HFFc6 (cell line): ENCODE data around the gene C10orf143. TPM values are rescaled to one million over a fixed set of nuclear protein-coding genes. Genes with fewer than 3 reads are reported as not detected.

ENCODE experiments used
- DNase-seq: peaks from one replicate; pipeline ENCODE4 v3.0.0-alpha.2; 2018
- H3K27ac Mint-ChIP-seq: 2 replicates; pipeline ENCODE4 v1.8.0; 2020; ENCODE audit warnings: mild to moderate bottlenecking, mixed read lengths
- H3K27me3 Mint-ChIP-seq: 2 replicates; pipeline ENCODE4 v1.8.0; 2021; ENCODE audit warnings: mild to moderate bottlenecking, moderate library complexity, mixed read lengths; ENCODE audit not compliant: insufficient read depth
- H3K36me3 Mint-ChIP-seq: 2 replicates; pipeline ENCODE4 v1.8.0; 2021; ENCODE audit warnings: low read depth, mixed read lengths
- H3K4me1 Mint-ChIP-seq: 2 replicates; pipeline ENCODE4 v1.8.0; 2020; ENCODE audit warnings: low read depth, mixed read lengths
- H3K4me3 Mint-ChIP-seq: 2 replicates; pipeline ENCODE4 v1.8.0; 2020; ENCODE audit warnings: mild to moderate bottlenecking, moderate library complexity, mixed read lengths
- H3K9me3 Mint-ChIP-seq: 2 replicates; pipeline ENCODE4 v1.8.0; 2020; ENCODE audit warnings: mild to moderate bottlenecking, mixed read lengths
- CTCF ChIP-seq: fragments of 200-600 bp; sonication (generic); IDR thresholded peaks from 2 replicates; pipeline ENCODE4 v1.5.0; 2021; ENCODE audit warnings: antibody characterized with exemption, mild to moderate bottlenecking
- total RNA-seq, 6 experiments: library from RNA; stranded (reverse); fragmentation: NEBNext Ultra II Directional; extraction: Animal tissue kit (Norgen Biotek cat#: 25700); gene quantifications; 2 replicates in 1 of 6; 3 replicates in 5 of 6; pipeline ENCODE4 v1.2.3, GENCODE V29; 2021

C10orf143 gene
- total RNA-seq, 6 experiments from 2014 or later, result 1.9 to 2.6 (median 2.4) TPM

- H3K27me3 Mint-ChIP-seq, result peaks cover 3% of the 10 kb centered on the region
- H3K9me3 Mint-ChIP-seq, result no peaks in the 10 kb centered on the region
- peaks cover 32% of the 10 kb centered on the region for H3K4me1 Mint-ChIP-seq
- H3K4me3 Mint-ChIP-seq, result peak within 1 kb of the TSS; percentile 95
- no peak for TF ChIP-seq CTCF
- DNase-seq, result peak; percentile 67
- H3K36me3 Mint-ChIP-seq, result peaks cover 14% of the 10 kb centered on the region
- peak within 1 kb of the TSS; percentile 87 for H3K27ac Mint-ChIP-seq
Observed at GRCh38 chr10:130136226-130137089, 25.8 kb upstream of the C10orf143 start, which contains the start of gene GLRX3. TSS of gene GLRX3 (plus strand) at chr10:130136391. CDS start at chr10:130136421, 30 bp downstream.

- Mint-ChIP-seq H3K4me1 (peaks cover 25% of the 10 kb centered on the region), H3K36me3 (peaks cover 14% of the 10 kb centered on the region), H3K27me3 (peaks cover 8% of the 10 kb centered on the region), H3K9me3 (no peaks in the 10 kb centered on the region), H3K4me3 (peak overlapping the region; percentile 89), H3K27ac (peak overlapping the region; percentile 68)
- no peak for DNase-seq
- TF ChIP-seq CTCF, result no peak
Observed at GRCh38 chr10:130135676-130136225, 25.1 kb upstream of the C10orf143 start.

GRCh38 chr10:130128922-130129321, 18.3 kb upstream of the C10orf143 start:
- no peak overlapping the region for H3K4me3 Mint-ChIP-seq
- no peak for DNase-seq
- peaks cover 14% of the 10 kb centered on the region for H3K4me1 Mint-ChIP-seq
- H3K27me3 Mint-ChIP-seq, result peaks cover 7% of the 10 kb centered on the region
- TF ChIP-seq CTCF, result no peak
- no peaks in the 10 kb centered on the region for H3K36me3 Mint-ChIP-seq
- H3K27ac Mint-ChIP-seq, result no peak overlapping the region
- no peaks in the 10 kb centered on the region for H3K9me3 Mint-ChIP-seq

GRCh38 chr10:130128062-130128781, 17.6 kb upstream of the C10orf143 start:
- Mint-ChIP-seq H3K4me3 (no peak overlapping the region), H3K27ac (no peak overlapping the region), H3K9me3 (no peaks in the 10 kb centered on the region), H3K4me1 (peaks cover 14% of the 10 kb centered on the region), H3K36me3 (no peaks in the 10 kb centered on the region), H3K27me3 (peaks cover 7% of the 10 kb centered on the region)
- peak; percentile 17; the same call in 1 of the 2 replicates for TF ChIP-seq CTCF
- DNase-seq, result no peak

- Mint-ChIP-seq H3K27me3 (peaks cover 7% of the 10 kb centered on the region), H3K4me1 (peaks cover 14% of the 10 kb centered on the region), H3K9me3 (no peaks in the 10 kb centered on the region), H3K4me3 (peak overlapping the region; percentile 2; the same call in 1 of the 2 replicates), H3K36me3 (no peaks in the 10 kb centered on the region), H3K27ac (no peak overlapping the region)
- peak; percentile 85 for TF ChIP-seq CTCF
- peak; percentile 69 for DNase-seq
Observed at GRCh38 chr10:130127364-130128061, 16.9 kb upstream of the C10orf143 start.
